Nephron progenitor cell (in vitro differentiated cells): ENCODE measurements around the gene IGFLR1.
"Not testable (repeated sequence)": the region's sequence is repeated elsewhere in the genome, so short reads cannot be mapped to it uniquely, and the experiment has no call there.

Experiments
- DNase-seq: peaks from one replicate; pipeline ENCODE4 v3.0.0; 2021
- H3K27ac Mint-ChIP-seq: 2 replicates; pipeline ENCODE4 v1.8.0; 2021; ENCODE audit warnings: mild to moderate bottlenecking, moderate library complexity, mixed read lengths
- H3K27me3 Mint-ChIP-seq: 2 replicates; pipeline ENCODE4 v1.8.0; 2021; ENCODE audit warnings: mild to moderate bottlenecking, low read depth, mixed read lengths; ENCODE audit not compliant: poor library complexity
- H3K36me3 Mint-ChIP-seq: 2 replicates; pipeline ENCODE4 v1.8.0; 2021; ENCODE audit warnings: low read depth, mixed read lengths
- H3K4me1 Mint-ChIP-seq: 2 replicates; pipeline ENCODE4 v1.8.0; 2021; ENCODE audit warnings: mixed read lengths
- H3K4me3 Mint-ChIP-seq: 2 replicates; pipeline ENCODE4 v1.8.0; 2021; ENCODE audit warnings: mild to moderate bottlenecking, moderate library complexity, mixed read lengths
- H3K9me3 Mint-ChIP-seq: 2 replicates; pipeline ENCODE4 v1.8.0; 2021; ENCODE audit warnings: mild to moderate bottlenecking, moderate library complexity, mixed read lengths
- TF ChIP-seq, protein P1 (sequence below): fragments of 200-600 bp; sonication (generic); IDR thresholded peaks from 2 replicates; pipeline ENCODE4 v1.5.0; 2021; ENCODE audit warnings: antibody characterized with exemption

The IGFLR1 gene

DNA sequence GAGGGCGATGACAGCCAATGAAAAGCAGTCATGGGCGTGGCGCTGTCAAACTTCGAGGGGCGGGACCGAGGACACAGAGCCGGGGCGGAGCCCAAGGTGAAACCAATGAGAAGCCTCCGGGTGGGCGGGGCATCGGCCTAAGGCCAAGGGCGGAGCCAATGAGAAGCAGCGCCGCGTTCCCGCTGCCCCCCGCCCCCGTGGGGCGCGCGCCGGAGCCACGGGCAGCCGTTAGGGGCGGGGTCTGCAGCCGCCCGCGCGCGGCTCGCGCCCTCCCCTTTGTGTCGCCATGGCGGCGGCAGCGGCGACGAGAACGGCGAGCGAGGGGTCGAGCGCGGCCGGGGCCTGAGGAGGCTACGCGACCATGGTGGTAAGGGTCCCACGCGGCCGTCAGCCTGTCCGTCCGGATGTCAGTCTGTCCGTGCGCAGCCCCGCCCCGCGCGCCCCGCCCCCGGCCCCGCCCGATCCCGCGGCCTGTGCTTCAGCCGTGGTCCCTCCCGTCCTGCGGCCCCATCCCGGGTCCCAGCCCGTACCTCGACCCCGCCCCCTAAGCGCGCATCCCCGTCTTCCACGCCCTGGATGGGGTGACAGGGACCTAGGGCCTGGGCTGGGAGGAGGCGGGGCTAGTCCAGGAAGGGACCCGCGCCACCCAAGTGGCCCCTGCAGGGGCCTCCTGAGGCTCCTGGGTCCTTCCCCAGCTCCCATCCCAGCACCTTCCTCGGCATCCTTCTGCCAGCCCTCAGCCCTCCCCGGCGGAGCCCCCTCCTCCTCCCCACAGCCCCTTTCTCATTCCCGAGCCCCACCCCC is 33.2 kb upstream of the IGFLR1 start, which contains the start of gene ARHGAP33:
TSS of gene ARHGAP33 (plus strand) at position 267 of the 804 bp plus-strand sequence. CDS start at position 362, 95 bp downstream.
- TF ChIP-seq, protein P1, sequence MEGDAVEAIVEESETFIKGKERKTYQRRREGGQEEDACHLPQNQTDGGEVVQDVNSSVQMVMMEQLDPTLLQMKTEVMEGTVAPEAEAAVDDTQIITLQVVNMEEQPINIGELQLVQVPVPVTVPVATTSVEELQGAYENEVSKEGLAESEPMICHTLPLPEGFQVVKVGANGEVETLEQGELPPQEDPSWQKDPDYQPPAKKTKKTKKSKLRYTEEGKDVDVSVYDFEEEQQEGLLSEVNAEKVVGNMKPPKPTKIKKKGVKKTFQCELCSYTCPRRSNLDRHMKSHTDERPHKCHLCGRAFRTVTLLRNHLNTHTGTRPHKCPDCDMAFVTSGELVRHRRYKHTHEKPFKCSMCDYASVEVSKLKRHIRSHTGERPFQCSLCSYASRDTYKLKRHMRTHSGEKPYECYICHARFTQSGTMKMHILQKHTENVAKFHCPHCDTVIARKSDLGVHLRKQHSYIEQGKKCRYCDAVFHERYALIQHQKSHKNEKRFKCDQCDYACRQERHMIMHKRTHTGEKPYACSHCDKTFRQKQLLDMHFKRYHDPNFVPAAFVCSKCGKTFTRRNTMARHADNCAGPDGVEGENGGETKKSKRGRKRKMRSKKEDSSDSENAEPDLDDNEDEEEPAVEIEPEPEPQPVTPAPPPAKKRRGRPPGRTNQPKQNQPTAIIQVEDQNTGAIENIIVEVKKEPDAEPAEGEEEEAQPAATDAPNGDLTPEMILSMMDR = no peak
- peaks cover 33% of the 10 kb centered on the region for H3K4me1 Mint-ChIP-seq
- H3K27ac Mint-ChIP-seq = no peak within 1 kb of the TSS
- peaks cover 5% of the 10 kb centered on the region for H3K36me3 Mint-ChIP-seq
- H3K9me3 Mint-ChIP-seq = no peaks in the 10 kb centered on the region
- peak; percentile 100 for DNase-seq
- H3K4me3 Mint-ChIP-seq = peak within 1 kb of the TSS; percentile 89
- peaks cover 13% of the 10 kb centered on the region for H3K27me3 Mint-ChIP-seq

GRCh38 chr19:35775046-35775297 is 32.7 kb upstream of the IGFLR1 start:
- H3K27me3 Mint-ChIP-seq = peaks cover 13% of the 10 kb centered on the region
- no peak overlapping the region for H3K27ac Mint-ChIP-seq
- TF ChIP-seq, protein P1 = no peak
- no peak for DNase-seq
- H3K9me3 Mint-ChIP-seq = no peaks in the 10 kb centered on the region
- peaks cover 33% of the 10 kb centered on the region for H3K4me1 Mint-ChIP-seq
- H3K4me3 Mint-ChIP-seq = peak overlapping the region; percentile 89
- peaks cover 9% of the 10 kb centered on the region for H3K36me3 Mint-ChIP-seq

- TF ChIP-seq, protein P1 = no peak
- Mint-ChIP-seq H3K4me1 (peaks cover 33% of the 10 kb centered on the region), H3K27me3 (peaks cover 10% of the 10 kb centered on the region), H3K9me3 (no peaks in the 10 kb centered on the region), H3K4me3 (peak overlapping the region; percentile 89), H3K27ac (no peak overlapping the region), H3K36me3 (peaks cover 12% of the 10 kb centered on the region)
- DNase-seq = no peak
These were observed 32.2 kb upstream of the IGFLR1 start for GRCh38 chr19:35774274-35775045.

- DNase-seq = no peak
- Mint-ChIP-seq H3K27ac (no peak overlapping the region), H3K4me1 (peaks cover 43% of the 10 kb centered on the region), H3K36me3 (peaks cover 17% of the 10 kb centered on the region), H3K9me3 (no peaks in the 10 kb centered on the region), H3K27me3 (peaks cover 10% of the 10 kb centered on the region), H3K4me3 (no peak overlapping the region)
- TF ChIP-seq, protein P1 = no peak
These were observed 31.0 kb upstream of the IGFLR1 start for GRCh38 chr19:35773020-35773806.

GRCh38 chr19:35772362-35772761 is 30.1 kb upstream of the IGFLR1 start:
- not testable (repeated sequence) for DNase-seq, H3K9me3 Mint-ChIP-seq, H3K27me3 Mint-ChIP-seq, H3K4me3 Mint-ChIP-seq, H3K27ac Mint-ChIP-seq
- H3K36me3 Mint-ChIP-seq = peaks cover 17% of the 10 kb centered on the region
- H3K4me1 Mint-ChIP-seq = peaks cover 45% of the 10 kb centered on the region

DNA sequence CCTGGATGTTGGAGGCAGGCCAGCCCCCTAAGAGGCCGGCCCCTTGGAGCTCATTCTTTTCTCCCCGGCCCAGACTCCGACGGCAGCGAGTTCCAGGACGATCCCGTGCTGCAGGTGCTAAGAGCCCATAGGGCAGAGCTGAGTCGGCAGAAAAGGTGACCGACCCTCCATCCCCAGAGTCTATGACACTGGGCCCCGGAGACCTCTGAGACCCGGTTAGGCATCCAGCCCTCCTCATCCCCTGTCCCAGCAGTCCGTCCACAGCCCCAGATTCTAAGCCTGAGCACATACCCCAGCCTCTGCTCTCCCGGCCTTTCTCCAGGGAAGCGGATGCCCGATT is 25.8 kb upstream of the IGFLR1 start:
- Mint-ChIP-seq H3K4me3 (no peak overlapping the region), H3K9me3 (no peaks in the 10 kb centered on the region), H3K27me3 (peaks cover 3% of the 10 kb centered on the region), H3K36me3 (peaks cover 26% of the 10 kb centered on the region), H3K4me1 (peaks cover 36% of the 10 kb centered on the region), H3K27ac (no peak overlapping the region)
- DNase-seq = no peak
- TF ChIP-seq, protein P1 = no peak
